Raji (cell line): ENCODE results near the gene SSBP3.

ENCODE experiments used
- POLR2A ChIP-seq: IDR thresholded peaks from 2 replicates; pipeline ENCODE4 v1.6.1; 2011; ENCODE audit warnings: low read depth, low read length, control low read depth; ENCODE audit not compliant: insufficient read depth

Gene SSBP3

GRCh38 chr1:54199151-54199764 lies 206.9 kb downstream of the SSBP3 start:
- TF ChIP-seq POLR2A, result no peak

GRCh38 chr1:54193453-54193852 lies 212.7 kb downstream of the SSBP3 start:
- no peak for TF ChIP-seq POLR2A

- TF ChIP-seq POLR2A, result no peak
Measured at GRCh38 chr1:54191525-54191924, 214.7 kb downstream of the SSBP3 start.

GRCh38 chr1:54190526-54190925 lies 215.7 kb downstream of the SSBP3 start:
- TF ChIP-seq POLR2A, result no peak

- no peak for TF ChIP-seq POLR2A
Measured at GRCh38 chr1:54188291-54188690, 217.9 kb downstream of the SSBP3 start.

- no peak for TF ChIP-seq POLR2A
Measured at GRCh38 chr1:54186056-54186455, 220.1 kb downstream of the SSBP3 start.

GRCh38 chr1:54180701-54181360 lies 225.4 kb downstream of the SSBP3 start:
- no peak for TF ChIP-seq POLR2A

GRCh38 chr1:54178296-54179070 lies 227.7 kb downstream of the SSBP3 start:
- no peak for TF ChIP-seq POLR2A

- no peak for TF ChIP-seq POLR2A
Measured at GRCh38 chr1:54177726-54178125, 228.5 kb downstream of the SSBP3 start.

GRCh38 chr1:54176621-54177327 lies 229.4 kb downstream of the SSBP3 start:
- TF ChIP-seq POLR2A, result no peak
